ENCODE data around the gene MITD1. TPM values are rescaled to one million over a fixed set of nuclear protein-coding genes. Genes with fewer than 3 reads are reported as not detected.

Gene MITD1
- total and polyA plus RNA-seq, 2 of the 13 experiments (the other 11 are each of a cell fraction or from before 2014, with no cell fraction given), result 17.8 to 43.7 TPM

- TF ChIP-seq ZNF44 (CRISPR knock-in tag; IDR thresholded peaks at IDR 0.05), result peak; percentile 87; the same call in 1 of the 2 replicates
- TF ChIP-seq ZNF24 (IDR thresholded peaks at IDR 0.05), result no peak
- TF ChIP-seq ARID5B (CRISPR knock-in tag; IDR thresholded peaks at IDR 0.05), result peak; percentile 53; the same call in 1 of the 2 replicates
- TF ChIP-seq ZNF782 (CRISPR knock-in tag; IDR thresholded peaks at IDR 0.05; ENCODE audit: borderline replicate concordance), result peak; percentile 69
- TF ChIP-seq ZNF20 (CRISPR knock-in tag; IDR thresholded peaks at IDR 0.05), result no peak
- peak; percentile 43; the same call in 1 of the 2 replicates for TF ChIP-seq ERF (CRISPR knock-in tag; IDR thresholded peaks at IDR 0.05)
- peak; percentile 76; the same call in 1 of the 2 replicates for TF ChIP-seq HINFP (CRISPR knock-in tag; IDR thresholded peaks at IDR 0.05; ENCODE audit: low read depth)
- TF ChIP-seq SMAD3 (CRISPR knock-in tag; IDR thresholded peaks at IDR 0.05), result no peak; the same call in none of the 2 replicates
- TF ChIP-seq SRF (IDR thresholded peaks at IDR 0.05; ENCODE audit: low read depth, low read length), result no peak
- TF ChIP-seq ZNF598 (CRISPR knock-in tag; IDR thresholded peaks at IDR 0.05; ENCODE audit: borderline replicate concordance), result peak; percentile 97
- peak; percentile 53; the same call in 1 of the 2 replicates for TF ChIP-seq AFF4 (CRISPR knock-in tag; IDR thresholded peaks at IDR 0.05)
- no peak; the same call in 1 of the 2 replicates for TF ChIP-seq HCFC1 (IDR thresholded peaks at IDR 0.05; ENCODE audit: low read depth, low read length)
- peak; percentile 48 for TF ChIP-seq ZFP90 (CRISPR knock-in tag; IDR thresholded peaks at IDR 0.05; ENCODE audit: borderline replicate concordance)
- TF ChIP-seq ELF1 (CRISPR knock-in tag; IDR thresholded peaks at IDR 0.05), result peak; percentile 84
- TF ChIP-seq ZNF709 (CRISPR knock-in tag; IDR thresholded peaks at IDR 0.05), result no peak; the same call in 1 of the 2 replicates
- TF ChIP-seq KLF12 (CRISPR knock-in tag; IDR thresholded peaks at IDR 0.05; ENCODE audit: borderline replicate concordance), result peak; percentile 91; the same call in 1 of the 2 replicates
- TF ChIP-seq ZNF256 (CRISPR knock-in tag; conservative IDR thresholded peaks at IDR 0.05), result no peak
- TF ChIP-seq E2F2 (CRISPR knock-in tag; IDR thresholded peaks at IDR 0.05; ENCODE audit: borderline replicate concordance), result peak; percentile 84; the same call in 1 of the 2 replicates
Observed at GRCh38 chr2:99141110-99142108, 39.4 kb downstream of the MITD1 start, which contains the start of gene C2orf15 (continued).

All from HepG2 (cell line).